Stomach (tissue), 4 donors: ENCODE data around the gene IZUMO3.

Source experiments
- CTCF ChIP-seq, 7 experiments: fragments of 450-650 bp in 4 of 7; fragments of 200-600 bp in 3 of 7; sonication (generic) in 3 of 7; IDR thresholded peaks; one replicate each; pipeline ENCODE4 v1.5.1; 2016 to 2019; ENCODE audit warnings: antibody characterized with exemption in 7 of 7, control low read depth in 2 of 7, mild to moderate bottlenecking in 1 of 7
- EP300 ChIP-seq: sonication (generic); formaldehyde crosslinking; IDR thresholded peaks from one replicate; pipeline ENCODE4 v1.6.1; 2017; ENCODE audit warnings: antibody characterized with exemption
- POLR2A ChIP-seq, 4 donors: fragments of 450-650 bp; IDR thresholded peaks; one replicate each; pipeline ENCODE4 v1.6.1; 2016; ENCODE audit warnings: antibody characterized with exemption in 4 of 4, control low read depth in 2 of 4, mild to moderate bottlenecking in 1 of 4, moderate library complexity in 1 of 4
- POLR2AphosphoS5 ChIP-seq, 3 donors: sonication (generic); formaldehyde crosslinking; IDR thresholded peaks; one replicate each; pipeline ENCODE4 v1.6.1; 2016; ENCODE audit warnings: antibody characterized with exemption in 3 of 3

- TF ChIP-seq CTCF (IDR thresholded peaks at IDR 0.05) (no peak), POLR2A (IDR thresholded peaks at IDR 0.05) (no peak), POLR2AphosphoS5 (IDR thresholded peaks at IDR 0.05) (no peak), EP300 (no peak)
Observed at GRCh38 chr9:24552526-24553182, 7.0 kb upstream of the IZUMO3 start.
